ENCODE results near the gene PCSK6. TPM values are rescaled to one million over a fixed set of nuclear protein-coding genes. Genes with fewer than 3 reads are reported as not detected.

The PCSK6 gene
- total RNA-seq, 4 donors from 2014 or later: 12.8 to 23.2 (median 18.4) TPM

DNA sequence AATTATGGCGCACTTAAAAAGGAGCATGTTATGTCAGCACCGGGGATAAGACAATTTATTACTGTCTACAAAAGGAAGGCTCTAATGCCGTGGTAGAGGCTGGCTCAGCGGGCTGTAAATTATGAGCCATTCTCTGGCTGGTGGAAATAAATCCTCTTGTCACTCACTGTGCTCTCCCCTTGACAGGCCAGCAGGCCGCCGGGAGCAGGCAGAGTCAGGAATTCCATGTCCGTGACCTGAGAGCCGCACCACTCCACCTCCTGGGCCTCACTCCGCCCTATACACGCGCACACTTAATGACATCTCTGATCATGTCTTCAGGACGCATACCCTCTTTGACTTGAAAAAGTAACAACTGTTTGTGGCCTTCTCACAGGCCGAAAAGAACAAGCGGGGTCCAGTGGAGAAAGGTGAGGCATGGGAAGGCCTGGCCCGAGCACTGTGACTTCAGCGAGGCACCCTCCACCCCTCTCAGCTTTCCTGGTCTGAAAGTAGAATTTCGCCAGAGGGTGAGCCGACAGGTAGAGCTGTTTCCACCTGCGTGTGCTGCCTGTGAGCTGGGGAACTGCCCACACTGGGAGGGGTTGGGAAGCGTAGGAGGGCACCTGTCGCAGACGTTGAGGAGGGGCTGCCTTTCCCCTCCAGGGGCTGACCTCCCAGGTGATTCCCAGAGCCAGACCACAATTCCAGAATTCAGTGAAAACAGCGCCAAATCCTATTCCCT lies 13.2 kb upstream of the PCSK6 start:
- 84 to 85% methylated on average over 10 to 13 of the region's 23 CpGs for WGBS, 2 donors (ENCODE audit: low coverage in 1 of 2)
- ATAC-seq: no peak

DNA sequence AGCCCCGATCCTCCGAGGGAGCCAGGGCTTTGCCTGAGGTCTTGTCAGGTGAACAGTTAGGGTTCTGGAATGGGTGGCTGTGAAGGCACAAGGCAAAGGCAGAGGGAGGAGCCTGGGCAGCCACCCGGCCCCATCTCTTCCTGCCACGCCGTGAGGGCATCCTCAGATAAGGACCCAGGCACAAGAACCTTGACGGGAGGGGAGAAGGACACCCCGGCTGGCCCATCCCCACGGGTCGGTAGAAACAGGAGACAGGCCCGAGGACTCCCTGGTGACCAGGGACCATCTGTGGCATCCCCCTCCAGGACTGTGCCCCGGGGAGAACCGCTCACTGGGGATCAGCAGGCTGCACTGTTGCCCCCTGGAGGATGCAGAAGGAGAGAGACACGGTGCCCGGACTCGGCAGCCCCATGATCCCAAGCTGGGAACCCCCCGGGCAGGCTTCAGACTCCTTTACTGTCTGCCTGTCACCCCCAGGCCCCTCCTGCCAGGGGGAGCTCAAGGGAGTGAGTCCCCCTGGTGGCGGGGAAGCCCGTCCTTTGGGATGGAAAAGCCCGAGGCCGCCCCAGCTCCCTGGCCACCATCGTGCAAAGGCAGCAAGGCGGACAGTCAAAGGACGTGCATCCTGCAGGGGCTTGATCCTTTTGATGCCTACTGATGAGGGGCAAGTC lies 12.3 kb upstream of the PCSK6 start:
- ATAC-seq: peak; percentile 42
- Histone ChIP-seq H3K4me3 (no peak overlapping the region), H3K9me3 (no peaks in the 10 kb centered on the region), H3K4me1 (peaks cover 0 to 25% (median 5%) of the 10 kb centered on the region in 3 donors), H3K36me3 (no peaks in the 10 kb centered on the region), H3K27ac (no peak overlapping the region), H3K27me3 (peaks cover 28% of the 10 kb centered on the region)
- TF ChIP-seq POLR2AphosphoS5 (IDR thresholded peaks at IDR 0.05): no peak
- TF ChIP-seq, protein P1, sequence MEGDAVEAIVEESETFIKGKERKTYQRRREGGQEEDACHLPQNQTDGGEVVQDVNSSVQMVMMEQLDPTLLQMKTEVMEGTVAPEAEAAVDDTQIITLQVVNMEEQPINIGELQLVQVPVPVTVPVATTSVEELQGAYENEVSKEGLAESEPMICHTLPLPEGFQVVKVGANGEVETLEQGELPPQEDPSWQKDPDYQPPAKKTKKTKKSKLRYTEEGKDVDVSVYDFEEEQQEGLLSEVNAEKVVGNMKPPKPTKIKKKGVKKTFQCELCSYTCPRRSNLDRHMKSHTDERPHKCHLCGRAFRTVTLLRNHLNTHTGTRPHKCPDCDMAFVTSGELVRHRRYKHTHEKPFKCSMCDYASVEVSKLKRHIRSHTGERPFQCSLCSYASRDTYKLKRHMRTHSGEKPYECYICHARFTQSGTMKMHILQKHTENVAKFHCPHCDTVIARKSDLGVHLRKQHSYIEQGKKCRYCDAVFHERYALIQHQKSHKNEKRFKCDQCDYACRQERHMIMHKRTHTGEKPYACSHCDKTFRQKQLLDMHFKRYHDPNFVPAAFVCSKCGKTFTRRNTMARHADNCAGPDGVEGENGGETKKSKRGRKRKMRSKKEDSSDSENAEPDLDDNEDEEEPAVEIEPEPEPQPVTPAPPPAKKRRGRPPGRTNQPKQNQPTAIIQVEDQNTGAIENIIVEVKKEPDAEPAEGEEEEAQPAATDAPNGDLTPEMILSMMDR (IDR thresholded peaks at IDR 0.05): peak in 3 of 4 experiments; percentile 28 to 61 (median 40)
- 20 to 80% methylated on average over 1 to 2 of the region's 23 CpGs for WGBS, 2 donors (ENCODE audit: low coverage in 1 of 2)

More for the DNA sequence above, 13.2 kb upstream of the PCSK6 start:
- Histone ChIP-seq H3K27ac (no peak overlapping the region), H3K4me1 (peaks cover 0 to 25% (median 5%) of the 10 kb centered on the region in 3 donors), H3K4me3 (no peak overlapping the region), H3K27me3 (peaks cover 19% of the 10 kb centered on the region), H3K9me3 (no peaks in the 10 kb centered on the region), H3K36me3 (no peaks in the 10 kb centered on the region)
- TF ChIP-seq, protein P1 (IDR thresholded peaks at IDR 0.05): no peak
- no peak for TF ChIP-seq POLR2AphosphoS5 (IDR thresholded peaks at IDR 0.05)
- TF ChIP-seq EP300 (IDR thresholded peaks at IDR 0.05): no peak
- TF ChIP-seq POLR2A (IDR thresholded peaks at IDR 0.05): no peak

DNA sequence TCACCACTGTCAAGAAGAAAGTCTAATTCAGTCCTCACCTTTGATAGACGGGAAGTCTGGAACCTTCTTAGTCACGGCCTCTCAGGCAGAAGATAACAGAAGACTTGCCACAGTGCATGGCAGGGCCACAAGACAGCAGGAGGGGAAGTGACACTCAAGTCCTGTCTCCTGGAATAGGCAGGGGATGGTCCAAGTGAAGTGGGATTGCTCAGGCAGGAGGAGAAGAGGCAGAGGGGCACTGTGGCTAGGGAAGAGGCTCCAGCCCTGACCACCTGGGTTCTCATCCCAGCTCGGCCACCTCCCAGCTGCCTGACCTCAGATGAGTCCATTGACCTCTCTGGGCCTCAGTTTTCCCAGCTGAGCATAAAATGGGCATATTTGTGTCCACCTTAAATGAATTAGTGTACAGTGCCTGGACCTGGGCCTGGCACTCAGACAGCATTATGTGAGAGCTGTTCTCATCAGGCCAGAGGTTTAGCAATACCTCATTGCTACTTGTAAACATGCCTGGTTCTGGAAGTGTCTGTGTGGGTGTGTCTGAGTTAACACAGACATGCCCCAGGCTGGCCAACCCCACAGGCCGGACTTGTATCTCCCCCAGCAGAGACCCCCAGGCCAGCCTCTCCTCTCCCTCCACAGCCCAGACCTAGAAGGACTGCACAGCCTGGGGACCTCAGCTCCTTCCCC lies 11.5 kb upstream of the PCSK6 start:
- WGBS, 2 donors (ENCODE audit: low coverage in 1 of 2): 27 to 100% methylated on average over 1 to 3 of the region's 4 CpGs
- Histone ChIP-seq H3K36me3 (no peaks in the 10 kb centered on the region), H3K27ac (no peak overlapping the region), H3K4me1 (peaks cover 0 to 32% (median 8%) of the 10 kb centered on the region in 3 donors), H3K4me3 (no peak overlapping the region), H3K27me3 (peaks cover 36% of the 10 kb centered on the region), H3K9me3 (no peaks in the 10 kb centered on the region)
- peak; percentile 63 for ATAC-seq
- TF ChIP-seq EP300 (IDR thresholded peaks at IDR 0.05): no peak
- TF ChIP-seq POLR2A (IDR thresholded peaks at IDR 0.05): no peak
- TF ChIP-seq, protein P1 (IDR thresholded peaks at IDR 0.05): no peak
- peak; percentile 47 for TF ChIP-seq POLR2AphosphoS5 (IDR thresholded peaks at IDR 0.05)

DNA sequence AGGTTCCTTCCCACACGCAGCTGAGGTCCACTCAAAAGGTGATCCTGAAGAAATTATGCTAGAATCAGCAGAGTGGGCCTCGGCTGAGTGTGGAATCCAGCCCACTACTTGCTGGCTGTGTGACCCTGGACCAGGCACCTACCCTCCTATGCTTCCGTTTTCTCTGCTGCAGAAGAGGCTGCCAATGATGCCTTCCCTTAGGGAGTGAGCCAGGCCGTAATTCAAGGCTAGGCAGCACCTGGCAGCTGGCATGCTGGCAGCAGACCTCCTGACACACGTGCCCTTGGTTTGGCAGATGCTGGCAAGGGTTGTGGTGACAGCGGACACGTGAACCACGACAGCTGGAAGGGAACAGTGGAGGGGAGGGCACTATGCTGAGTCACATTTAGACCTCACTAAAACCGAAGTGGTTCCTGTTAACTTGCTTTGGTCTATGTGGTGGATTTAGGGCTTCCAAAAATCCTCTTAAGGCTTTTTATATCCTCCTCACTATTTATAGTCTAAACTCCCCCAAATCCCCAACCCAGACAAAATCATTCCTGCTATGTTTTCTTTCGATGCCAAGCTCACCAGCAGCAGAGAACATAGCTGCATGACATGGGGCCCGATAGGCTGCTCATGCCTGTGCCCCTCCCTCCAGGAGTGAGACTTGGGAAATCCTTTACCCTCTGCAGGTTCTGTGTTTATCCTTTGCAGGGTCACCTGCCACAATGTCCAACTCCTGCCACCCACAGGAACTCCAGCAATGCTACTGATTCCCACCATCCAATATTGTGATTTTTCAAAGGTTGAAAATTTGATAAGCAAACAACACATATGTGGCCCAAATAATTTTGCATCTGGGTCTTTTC lies 10.6 kb upstream of the PCSK6 start:
- Histone ChIP-seq H3K4me1 (peaks cover 0 to 37% (median 8%) of the 10 kb centered on the region in 3 donors), H3K9me3 (no peaks in the 10 kb centered on the region), H3K27me3 (peaks cover 46% of the 10 kb centered on the region), H3K27ac (no peak overlapping the region), H3K4me3 (no peak overlapping the region), H3K36me3 (no peaks in the 10 kb centered on the region)
- TF ChIP-seq POLR2AphosphoS5 (IDR thresholded peaks at IDR 0.05): peak; percentile 87
- TF ChIP-seq, protein P1 (IDR thresholded peaks at IDR 0.05): no peak
- ATAC-seq: peak; percentile 32
- WGBS, 2 donors (ENCODE audit: low coverage in 1 of 2): 36 to 73% methylated on average over 3 to 9 of the region's 11 CpGs

Data from gastroesophageal sphincter (tissue), 4 donors.